Measurements from ENCODE around the gene ZNF584.
"Not testable (repeated sequence)": the region's sequence is repeated elsewhere in the genome, so short reads cannot be mapped to it uniquely, and the experiment has no call there.

Gene ZNF584

DNA sequence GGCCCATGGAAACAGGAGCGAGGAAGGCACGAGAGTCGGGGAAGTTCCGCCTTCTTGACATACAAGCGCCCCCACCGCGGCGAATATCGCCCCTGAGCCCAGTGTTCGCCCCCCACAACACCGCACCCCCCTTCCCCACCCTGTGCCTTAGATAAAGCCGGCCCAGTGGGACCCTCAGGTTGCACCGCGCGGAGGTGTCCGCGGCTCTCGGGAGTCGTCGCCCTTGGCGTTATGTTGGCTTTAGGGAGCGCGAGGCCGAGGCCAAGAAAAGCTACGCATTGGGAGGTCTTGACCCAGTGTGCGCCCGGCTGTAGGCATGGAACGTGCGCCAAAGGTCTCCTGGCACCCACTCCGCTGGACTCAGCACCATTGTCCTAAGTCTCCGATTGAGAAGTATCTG lies 32.1 kb downstream of the ZNF584 start:
- TF ChIP-seq CTCF (conservative IDR thresholded peaks at IDR 0.05; ENCODE audit: low read depth, low read length): no peak
- H3K9ac ChIP-seq: no peak overlapping the region
- H3K4me2 ChIP-seq: peak overlapping the region; percentile 52; the same call in 1 of the 2 replicates
- no peaks in the 10 kb centered on the region for H3K79me2 ChIP-seq (ENCODE audit: insufficient read depth, low read depth)
- no peaks in the 10 kb centered on the region for H3K4me1 ChIP-seq (ENCODE audit: low read depth, poor library complexity, severe bottlenecking)
- no peak overlapping the region for H3K27ac ChIP-seq
- no peaks in the 10 kb centered on the region for H3K36me3 ChIP-seq (ENCODE audit: insufficient read depth)
- H3K27me3 ChIP-seq (ENCODE audit: insufficient read depth, low read depth): no peaks in the 10 kb centered on the region; the same call in 1 of the 2 replicates
- no peaks in the 10 kb centered on the region for H4K20me1 ChIP-seq (ENCODE audit: insufficient read depth)
- no peak overlapping the region for H3K4me3 ChIP-seq (IDR thresholded peaks at IDR 0.05; ENCODE audit: insufficient read depth, low read depth, low read length)
- H2AFZ ChIP-seq (ENCODE audit: low read depth): peak overlapping the region; percentile 48; the same call in 1 of the 2 replicates

GRCh38 chr19:58442986-58443385 lies 34.5 kb downstream of the ZNF584 start:
- H3K79me2 ChIP-seq (ENCODE audit: insufficient read depth, low read depth); H3K4me1 ChIP-seq (ENCODE audit: low read depth, poor library complexity, severe bottlenecking); H3K9ac ChIP-seq; H3K27me3 ChIP-seq (ENCODE audit: insufficient read depth, low read depth); H3K36me3 ChIP-seq (ENCODE audit: insufficient read depth); H2AFZ ChIP-seq (ENCODE audit: low read depth); H3K27ac ChIP-seq; H3K4me2 ChIP-seq; H4K20me1 ChIP-seq (ENCODE audit: insufficient read depth); H3K4me3 ChIP-seq (IDR thresholded peaks at IDR 0.05; ENCODE audit: insufficient read depth, low read depth, low read length): not testable (repeated sequence)

DNA sequence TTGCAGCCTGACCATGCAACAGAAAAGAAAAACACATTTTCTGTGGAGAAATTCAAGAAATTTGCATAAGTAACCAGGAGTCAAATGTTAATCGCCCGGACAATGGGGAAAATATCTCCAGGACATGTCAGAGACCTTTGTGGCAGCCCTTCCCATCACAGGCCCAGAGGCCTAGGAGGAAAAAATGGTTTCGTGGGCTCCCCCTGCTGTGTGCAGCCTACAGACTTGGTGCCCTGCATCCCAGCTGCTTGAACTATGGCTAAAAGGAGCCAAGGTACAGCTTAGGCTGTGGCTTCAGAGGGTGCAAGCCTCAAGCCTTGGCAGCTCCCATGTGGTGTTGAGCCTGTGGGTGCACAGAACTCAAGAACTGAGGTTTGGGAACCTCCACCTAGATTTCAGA lies 40.4 kb downstream of the ZNF584 start:
- not testable (repeated sequence) for H3K27ac ChIP-seq; H3K4me3 ChIP-seq (IDR thresholded peaks at IDR 0.05; ENCODE audit: insufficient read depth, low read depth, low read length); H4K20me1 ChIP-seq (ENCODE audit: insufficient read depth); H3K36me3 ChIP-seq (ENCODE audit: insufficient read depth); H2AFZ ChIP-seq (ENCODE audit: low read depth); H3K4me2 ChIP-seq; H3K79me2 ChIP-seq (ENCODE audit: insufficient read depth, low read depth); H3K9ac ChIP-seq; H3K4me1 ChIP-seq (ENCODE audit: low read depth, poor library complexity, severe bottlenecking)
- peaks cover 17% of the 10 kb centered on the region for H3K27me3 ChIP-seq (ENCODE audit: insufficient read depth, low read depth)

DNA sequence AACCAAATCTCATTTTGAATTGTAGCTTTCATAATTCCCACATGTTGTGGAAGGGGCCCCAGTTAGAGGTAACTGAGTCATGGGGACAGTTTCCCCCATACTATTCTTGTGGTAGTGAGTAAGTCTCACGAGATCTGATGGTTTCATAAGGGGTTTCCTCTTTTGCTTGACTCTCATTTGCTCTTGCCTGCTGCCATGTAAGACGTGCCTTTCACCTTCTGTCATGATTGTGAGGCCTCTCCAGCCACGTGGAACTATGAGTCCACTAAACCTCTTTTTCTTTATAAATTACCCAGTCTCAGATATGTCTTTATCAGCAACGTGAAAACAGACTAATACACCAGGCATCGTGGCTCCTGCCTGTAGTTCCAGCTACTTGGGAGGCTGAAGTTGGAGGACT lies 41.5 kb downstream of the ZNF584 start:
- not testable (repeated sequence) for H3K4me3 ChIP-seq (IDR thresholded peaks at IDR 0.05; ENCODE audit: insufficient read depth, low read depth, low read length)

DNA sequence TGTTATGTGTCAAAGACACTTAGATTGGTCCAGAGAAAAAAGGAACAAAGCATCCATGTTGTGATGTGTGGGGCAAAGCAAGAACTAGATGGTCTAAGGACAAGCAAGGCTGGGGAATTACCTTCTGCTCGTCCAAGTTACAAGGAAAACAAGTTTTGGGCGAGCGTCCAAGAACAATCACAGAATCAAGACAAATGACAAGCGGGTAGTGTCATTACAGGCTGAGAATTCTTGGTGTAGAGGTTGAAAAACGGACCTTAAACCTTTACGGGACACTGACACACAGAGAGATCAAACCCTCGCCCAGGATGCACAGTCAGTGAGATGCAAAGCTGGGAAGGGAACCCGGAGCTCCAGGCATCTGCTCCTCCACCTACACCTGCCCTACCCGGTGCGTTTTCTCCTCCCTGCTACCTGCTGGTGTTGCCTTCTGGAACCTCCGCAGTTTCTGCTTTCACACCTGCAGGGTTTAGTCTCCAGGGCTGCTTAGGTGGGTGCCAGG lies 42.5 kb downstream of the ZNF584 start:
- H3K36me3 ChIP-seq (ENCODE audit: insufficient read depth): no peaks in the 10 kb centered on the region
- no peak overlapping the region for H3K9ac ChIP-seq
- H3K27me3 ChIP-seq (ENCODE audit: insufficient read depth, low read depth): peaks cover 16% of the 10 kb centered on the region
- no peak for TF ChIP-seq CTCF (conservative IDR thresholded peaks at IDR 0.05; ENCODE audit: low read depth, low read length)
- H3K27ac ChIP-seq: no peak overlapping the region
- peaks cover 6% of the 10 kb centered on the region for H3K4me1 ChIP-seq (ENCODE audit: low read depth, poor library complexity, severe bottlenecking)
- H3K4me2 ChIP-seq: peak overlapping the region; percentile 46
- no peaks in the 10 kb centered on the region for H3K79me2 ChIP-seq (ENCODE audit: insufficient read depth, low read depth)
- no peak overlapping the region for H3K4me3 ChIP-seq (IDR thresholded peaks at IDR 0.05; ENCODE audit: insufficient read depth, low read depth, low read length)
- H2AFZ ChIP-seq (ENCODE audit: low read depth): peak overlapping the region; percentile 84
- no peaks in the 10 kb centered on the region for H4K20me1 ChIP-seq (ENCODE audit: insufficient read depth)

More for the DNA sequence above, 41.5 kb downstream of the ZNF584 start:
- not testable (repeated sequence) for H3K79me2 ChIP-seq (ENCODE audit: insufficient read depth, low read depth); H2AFZ ChIP-seq (ENCODE audit: low read depth); H3K4me1 ChIP-seq (ENCODE audit: low read depth, poor library complexity, severe bottlenecking); H3K36me3 ChIP-seq (ENCODE audit: insufficient read depth); H3K9ac ChIP-seq; H3K4me2 ChIP-seq; H4K20me1 ChIP-seq (ENCODE audit: insufficient read depth); H3K27ac ChIP-seq
- peaks cover 17% of the 10 kb centered on the region for H3K27me3 ChIP-seq (ENCODE audit: insufficient read depth, low read depth)

GRCh38 chr19:58451358-58452101 lies 43.1 kb downstream of the ZNF584 start, which contains the start of gene ZNF324B:
ZNF324B (plus strand) TSS chr19:58451622; CDS start chr19:58453702, 2,080 bp downstream.
- Histone ChIP-seq H3K79me2 (ENCODE audit: insufficient read depth, low read depth) (no peaks in the 10 kb centered on the region), H3K27ac (no peak within 1 kb of the TSS), H3K4me2 (peak within 1 kb of the TSS; percentile 46)

More at GRCh38 chr19:58451358-58452101, 43.1 kb downstream of the ZNF584 start, which contains the start of gene ZNF324B:
- Histone ChIP-seq H3K36me3 (ENCODE audit: insufficient read depth) (no peaks in the 10 kb centered on the region), H3K4me1 (ENCODE audit: low read depth, poor library complexity, severe bottlenecking) (peaks cover 6% of the 10 kb centered on the region), H2AFZ (ENCODE audit: low read depth) (peak within 1 kb of the TSS; percentile 84), H3K27me3 (ENCODE audit: insufficient read depth, low read depth) (peaks cover 13% of the 10 kb centered on the region), H3K4me3 (IDR thresholded peaks at IDR 0.05; ENCODE audit: insufficient read depth, low read depth, low read length) (no peak within 1 kb of the TSS), H3K9ac (peak within 1 kb of the TSS; percentile 70), H4K20me1 (ENCODE audit: insufficient read depth) (no peaks in the 10 kb centered on the region)
- TF ChIP-seq CTCF (conservative IDR thresholded peaks at IDR 0.05; ENCODE audit: low read depth, low read length): no peak

Data from KMS-11 (cell line).